OCI-LY7 (cell line): ENCODE results near the gene H19. TPM values are rescaled to one million over a fixed set of nuclear protein-coding genes. Genes with fewer than 3 reads are reported as not detected.

Source experiments
- BruUV-seq: library from RNA; stranded (reverse); fragments of 400-500 nt; replicated peaks from 2 replicates; lab custom pipeline; 2021; lab: Mats Ljungman, UMichigan
- CTCF ChIA-PET: fragments of 300-600 bp; sonication (Branson Sonifier 250); formaldehyde crosslinking; loops from one replicate; lab custom pipeline; 2022; ENCODE audit warnings: antibody characterized with exemption; ENCODE audit not compliant: unreplicated experiment; lab: Charles Lee
- POLR2A ChIA-PET: fragments of 300-600 bp; sonication (Branson Sonifier 250); formaldehyde crosslinking; loops from one replicate; lab custom pipeline; 2022; ENCODE audit warnings: antibody characterized with exemption; lab: Charles Lee
- DNase-seq: peaks from one replicate; pipeline ENCODE4 v3.0.0-alpha.2; 2015; ENCODE audit warnings: low spot score
- H2AFZ ChIP-seq: fragments of 200-600 bp; sonication (generic), shearing (Covaris generic); 2 replicates; pipeline ENCODE4 v1.6.1; 2014; ENCODE audit warnings: mild to moderate bottlenecking, antibody characterized with exemption, low read length, moderate library complexity
- H3K27ac ChIP-seq: fragments of 200-600 bp; sonication (generic); 2 replicates; pipeline ENCODE4 v1.5.1; 2014; ENCODE audit warnings: mixed run types, low read depth, mild to moderate bottlenecking, moderate library complexity, low read length, inconsistent platforms; ENCODE audit not compliant: poor library complexity, severe bottlenecking
- H3K36me3 ChIP-seq: fragments of 200-600 bp; sonication (generic); 2 replicates; pipeline ENCODE4 v1.6.1; 2014; ENCODE audit warnings: mild to moderate bottlenecking, antibody characterized with exemption, low read length, moderate library complexity, mixed read lengths; ENCODE audit not compliant: insufficient read depth
- H3K4me1 ChIP-seq: fragments of 200-600 bp; sonication (generic); 2 replicates; pipeline ENCODE4 v1.5.1; 2014; ENCODE audit warnings: mild to moderate bottlenecking, low read length; ENCODE audit not compliant: insufficient read depth, poor library complexity, severe bottlenecking
- H3K4me2 ChIP-seq: fragments of 200-600 bp; sonication (generic); 2 replicates; pipeline ENCODE4 v1.6.1; 2014; ENCODE audit warnings: mild to moderate bottlenecking, low read length
- H3K4me3 ChIP-seq: fragments of 200-600 bp; sonication (generic); 2 replicates; pipeline ENCODE4 v1.5.1; 2014; ENCODE audit warnings: mild to moderate bottlenecking, low read depth, low read length; ENCODE audit not compliant: poor library complexity, severe bottlenecking
- H3K79me2 ChIP-seq: fragments of 200-600 bp; sonication (generic); 2 replicates; pipeline ENCODE4 v1.6.1; 2016; ENCODE audit warnings: low read depth, mild to moderate bottlenecking, low read length, moderate library complexity, mixed read lengths; ENCODE audit not compliant: insufficient read depth
- H3K9me2 ChIP-seq: fragments of 200-600 bp; sonication (generic); 2 replicates; pipeline ENCODE4 v1.6.1; 2016; ENCODE audit warnings: mild to moderate bottlenecking, low read length, mixed read lengths; ENCODE audit not compliant: insufficient read depth
- H3K9me3 ChIP-seq: fragments of 200-600 bp; sonication (generic); 2 replicates; pipeline ENCODE4 v1.6.1; 2014; ENCODE audit warnings: mild to moderate bottlenecking, mixed run types, low read length, mixed read lengths
- H4K20me1 ChIP-seq: fragments of 200-600 bp; sonication (generic); 2 replicates; pipeline ENCODE4 v1.6.1; 2014; ENCODE audit warnings: mild to moderate bottlenecking, antibody characterized with exemption, low read length, moderate library complexity, mixed read lengths; ENCODE audit not compliant: insufficient read depth
- EZH2phosphoT487 ChIP-seq: fragments of 200-600 bp; sonication (generic); IDR thresholded peaks from 2 replicates; pipeline ENCODE4 v1.6.1; 2018; ENCODE audit warnings: low read depth, borderline replicate concordance, mild to moderate bottlenecking, mixed run types, antibody characterized with exemption, low read length, moderate library complexity, mixed read lengths
- intact Hi-C: fragments of 100-400 bp; cut with micrococcal nuclease; formaldehyde crosslinking; loops from one replicate; pipeline ENCODE4 v1.10.0; 2022; ENCODE audit not compliant: unreplicated experiment
- total RNA-seq, 2 experiments: library from RNA; depleted of rRNA in 1 of 2; stranded (reverse); fragments of >200 nt in 1 of 2; shearing (Covaris generic) in 1 of 2; gene quantifications; 2 replicates each; pipeline ENCODE4 v1.2.3, GENCODE V29; 2014 to 2022
- TF ChIP-seq, protein P1 (sequence below): fragments of 200-600 bp; sonication (generic); conservative IDR thresholded peaks from 2 replicates; pipeline ENCODE4 v1.5.1; 2014; ENCODE audit warnings: mild to moderate bottlenecking, antibody characterized with exemption, low read length, moderate library complexity, mixed read lengths

The H19 gene
- total RNA-seq, 2 experiments from 2014 or later: not detected

DNA sequence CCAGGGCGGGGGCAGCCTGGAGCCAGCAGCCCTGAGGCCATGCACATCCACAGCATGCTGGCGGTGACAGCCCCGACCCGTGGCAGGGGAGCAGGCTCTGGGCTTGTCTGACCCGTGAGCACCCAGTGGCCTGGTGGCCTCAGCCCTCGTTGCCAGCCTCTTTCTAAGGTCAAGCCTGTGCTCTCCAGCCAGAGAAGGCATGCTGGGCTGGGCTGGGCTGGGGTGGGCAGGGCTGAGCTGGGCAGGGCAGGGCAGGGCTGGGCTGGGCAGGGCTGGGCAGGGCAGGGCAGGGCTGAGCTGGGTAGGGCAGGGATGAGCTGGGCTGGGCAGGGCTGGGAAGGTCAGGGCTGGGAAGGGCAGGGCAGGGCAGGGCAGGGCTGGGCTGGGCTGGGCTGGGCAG lies 10.6 kb downstream of the H19 start:
- Histone ChIP-seq H3K4me1 (no peaks in the 10 kb centered on the region), H3K9me3 (no peaks in the 10 kb centered on the region), H3K4me3 (no peak overlapping the region), H3K36me3 (no peaks in the 10 kb centered on the region), H3K79me2 (no peaks in the 10 kb centered on the region), H3K27ac (no peak overlapping the region), H4K20me1 (no peaks in the 10 kb centered on the region), H2AFZ (no peak overlapping the region), H3K4me2 (no peak overlapping the region), H3K9me2 (no peaks in the 10 kb centered on the region)
- ChIA-PET CTCF (no interaction called here), POLR2A (no interaction called here)
- no peak for DNase-seq
- no TSS peak for BruUV-seq
- intact Hi-C loops: no loop called here
- TF ChIP-seq EZH2phosphoT487: no peak
- TF ChIP-seq, protein P1, sequence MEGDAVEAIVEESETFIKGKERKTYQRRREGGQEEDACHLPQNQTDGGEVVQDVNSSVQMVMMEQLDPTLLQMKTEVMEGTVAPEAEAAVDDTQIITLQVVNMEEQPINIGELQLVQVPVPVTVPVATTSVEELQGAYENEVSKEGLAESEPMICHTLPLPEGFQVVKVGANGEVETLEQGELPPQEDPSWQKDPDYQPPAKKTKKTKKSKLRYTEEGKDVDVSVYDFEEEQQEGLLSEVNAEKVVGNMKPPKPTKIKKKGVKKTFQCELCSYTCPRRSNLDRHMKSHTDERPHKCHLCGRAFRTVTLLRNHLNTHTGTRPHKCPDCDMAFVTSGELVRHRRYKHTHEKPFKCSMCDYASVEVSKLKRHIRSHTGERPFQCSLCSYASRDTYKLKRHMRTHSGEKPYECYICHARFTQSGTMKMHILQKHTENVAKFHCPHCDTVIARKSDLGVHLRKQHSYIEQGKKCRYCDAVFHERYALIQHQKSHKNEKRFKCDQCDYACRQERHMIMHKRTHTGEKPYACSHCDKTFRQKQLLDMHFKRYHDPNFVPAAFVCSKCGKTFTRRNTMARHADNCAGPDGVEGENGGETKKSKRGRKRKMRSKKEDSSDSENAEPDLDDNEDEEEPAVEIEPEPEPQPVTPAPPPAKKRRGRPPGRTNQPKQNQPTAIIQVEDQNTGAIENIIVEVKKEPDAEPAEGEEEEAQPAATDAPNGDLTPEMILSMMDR: no peak

GRCh38 chr11:1983601-1983961 lies 14.1 kb downstream of the H19 start:
- no peaks in the 10 kb centered on the region for H3K9me2 ChIP-seq
- H3K4me3 ChIP-seq: no peak overlapping the region
- H3K27ac ChIP-seq: no peak overlapping the region
- no TSS peak for BruUV-seq
- no peaks in the 10 kb centered on the region for H3K9me3 ChIP-seq
- H3K4me1 ChIP-seq: no peaks in the 10 kb centered on the region
- TF ChIP-seq EZH2phosphoT487: no peak
- TF ChIP-seq, protein P1: no peak
- intact Hi-C loops: no loop called here
- H3K36me3 ChIP-seq: no peaks in the 10 kb centered on the region
- H4K20me1 ChIP-seq: no peaks in the 10 kb centered on the region
- no peak for DNase-seq
- no peaks in the 10 kb centered on the region for H3K79me2 ChIP-seq
- H2AFZ ChIP-seq: no peak overlapping the region
- ChIA-PET POLR2A (no interaction called here), CTCF (no interaction called here)
- no peak overlapping the region for H3K4me2 ChIP-seq

DNA sequence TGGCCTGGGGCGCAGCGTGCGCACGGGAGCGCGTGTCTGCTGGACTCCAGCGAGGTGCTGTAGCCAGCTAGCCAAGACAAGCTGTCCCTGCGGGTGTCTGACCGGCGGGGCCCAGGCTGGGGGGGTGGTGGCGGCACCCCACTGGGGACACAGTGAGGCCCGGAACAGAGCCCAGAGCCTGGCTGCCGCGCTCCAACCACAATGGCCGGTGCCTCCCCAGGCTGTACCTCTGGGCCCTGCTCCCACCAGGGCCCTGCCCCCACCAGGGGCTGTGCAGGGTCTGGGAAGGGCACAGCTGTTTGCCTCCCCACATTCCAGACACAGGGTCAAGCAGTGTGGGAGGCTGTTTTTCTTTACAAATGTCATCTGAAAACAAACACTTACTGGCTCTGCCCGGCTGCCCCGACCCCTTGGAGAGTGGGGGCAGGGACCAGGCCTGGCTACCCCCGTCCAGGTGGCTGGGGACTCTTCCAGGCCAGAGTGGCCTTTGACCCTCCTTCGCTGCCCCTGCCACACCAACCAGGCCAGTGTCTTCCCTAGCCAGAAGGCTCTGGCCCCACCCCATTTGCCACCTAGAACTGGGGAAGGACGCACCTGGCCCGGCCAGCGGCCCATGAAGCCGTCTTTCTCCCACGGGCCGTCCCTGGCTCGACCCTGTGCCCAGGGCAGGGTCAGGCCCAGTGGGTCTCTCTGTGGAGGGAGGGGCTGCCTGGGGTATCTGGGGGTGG lies 14.6 kb downstream of the H19 start:
- POLR2A ChIA-PET: no interaction called here
- H3K4me2 ChIP-seq: no peak overlapping the region
- CTCF ChIA-PET: no interaction called here
- no peak overlapping the region for H3K4me3 ChIP-seq
- no TSS peak for BruUV-seq
- no peak overlapping the region for H2AFZ ChIP-seq
- intact Hi-C loops: no loop called here
- no peaks in the 10 kb centered on the region for H3K79me2 ChIP-seq
- no peaks in the 10 kb centered on the region for H3K9me2 ChIP-seq
- H3K4me1 ChIP-seq: no peaks in the 10 kb centered on the region
- H3K36me3 ChIP-seq: no peaks in the 10 kb centered on the region
- H3K27ac ChIP-seq: no peak overlapping the region
- TF ChIP-seq EZH2phosphoT487: no peak
- TF ChIP-seq, protein P1: no peak
- DNase-seq: no peak
- H3K9me3 ChIP-seq: no peaks in the 10 kb centered on the region
- no peaks in the 10 kb centered on the region for H4K20me1 ChIP-seq
